Neural progenitor cell (in vitro differentiated cells): ENCODE results near the gene TMEM132E.

Source experiments
- EZH2 ChIP-seq: fragments of 200-600 bp; sonication (generic); IDR thresholded peaks from 2 replicates; pipeline ENCODE4 v1.6.1; 2017; ENCODE audit warnings: antibody characterized with exemption, mild to moderate bottlenecking, moderate library complexity
- TF ChIP-seq, protein P1 (sequence below): fragments of 200-600 bp; sonication (generic); IDR thresholded peaks from 2 replicates; pipeline ENCODE4 v1.5.1; 2017; ENCODE audit warnings: antibody characterized with exemption, mild to moderate bottlenecking

DNA sequence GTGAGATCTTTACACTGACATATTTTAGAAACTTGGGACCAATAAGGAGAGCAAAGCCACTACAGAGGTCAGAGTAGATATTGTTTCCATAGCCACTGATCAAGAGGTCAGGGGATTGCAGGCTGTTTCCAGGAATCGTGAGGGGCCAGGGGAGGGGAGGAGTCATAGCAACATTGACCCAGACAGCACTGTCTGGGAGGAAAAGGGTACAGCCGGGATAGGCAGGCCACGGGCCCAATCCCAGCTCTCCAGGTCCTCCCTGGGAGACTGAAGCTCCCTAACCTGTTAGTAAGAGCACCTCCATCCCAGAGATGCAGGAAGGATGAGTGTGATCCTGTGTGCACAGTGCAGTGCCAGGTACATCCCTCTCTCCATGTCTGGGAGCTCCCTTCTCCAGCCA, 48.5 kb upstream of the TMEM132E start:
- TF ChIP-seq, protein P1, sequence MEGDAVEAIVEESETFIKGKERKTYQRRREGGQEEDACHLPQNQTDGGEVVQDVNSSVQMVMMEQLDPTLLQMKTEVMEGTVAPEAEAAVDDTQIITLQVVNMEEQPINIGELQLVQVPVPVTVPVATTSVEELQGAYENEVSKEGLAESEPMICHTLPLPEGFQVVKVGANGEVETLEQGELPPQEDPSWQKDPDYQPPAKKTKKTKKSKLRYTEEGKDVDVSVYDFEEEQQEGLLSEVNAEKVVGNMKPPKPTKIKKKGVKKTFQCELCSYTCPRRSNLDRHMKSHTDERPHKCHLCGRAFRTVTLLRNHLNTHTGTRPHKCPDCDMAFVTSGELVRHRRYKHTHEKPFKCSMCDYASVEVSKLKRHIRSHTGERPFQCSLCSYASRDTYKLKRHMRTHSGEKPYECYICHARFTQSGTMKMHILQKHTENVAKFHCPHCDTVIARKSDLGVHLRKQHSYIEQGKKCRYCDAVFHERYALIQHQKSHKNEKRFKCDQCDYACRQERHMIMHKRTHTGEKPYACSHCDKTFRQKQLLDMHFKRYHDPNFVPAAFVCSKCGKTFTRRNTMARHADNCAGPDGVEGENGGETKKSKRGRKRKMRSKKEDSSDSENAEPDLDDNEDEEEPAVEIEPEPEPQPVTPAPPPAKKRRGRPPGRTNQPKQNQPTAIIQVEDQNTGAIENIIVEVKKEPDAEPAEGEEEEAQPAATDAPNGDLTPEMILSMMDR = no peak
- no peak for TF ChIP-seq EZH2
